ENCODE results near the gene ABHD17C.

GRCh38 chr15:80732818-80733217, 37.7 kb downstream of the ABHD17C start:
- no peak for TF ChIP-seq EZH2 (IDR thresholded peaks at IDR 0.05; ENCODE audit: low read length, unreplicated experiment)
- no peak for TF ChIP-seq CTCF (conservative IDR thresholded peaks at IDR 0.05; ENCODE audit: low read depth, low read length)

Measured in PC-3 (cell line).